Amniotic epithelial cell (primary cell): ENCODE data around the gene KRT15.

Experiments
- DNase-seq: peaks from one replicate; pipeline ENCODE4 v3.0.0-alpha.2; 2010; ENCODE audit warnings: low read depth

Gene KRT15

DNA sequence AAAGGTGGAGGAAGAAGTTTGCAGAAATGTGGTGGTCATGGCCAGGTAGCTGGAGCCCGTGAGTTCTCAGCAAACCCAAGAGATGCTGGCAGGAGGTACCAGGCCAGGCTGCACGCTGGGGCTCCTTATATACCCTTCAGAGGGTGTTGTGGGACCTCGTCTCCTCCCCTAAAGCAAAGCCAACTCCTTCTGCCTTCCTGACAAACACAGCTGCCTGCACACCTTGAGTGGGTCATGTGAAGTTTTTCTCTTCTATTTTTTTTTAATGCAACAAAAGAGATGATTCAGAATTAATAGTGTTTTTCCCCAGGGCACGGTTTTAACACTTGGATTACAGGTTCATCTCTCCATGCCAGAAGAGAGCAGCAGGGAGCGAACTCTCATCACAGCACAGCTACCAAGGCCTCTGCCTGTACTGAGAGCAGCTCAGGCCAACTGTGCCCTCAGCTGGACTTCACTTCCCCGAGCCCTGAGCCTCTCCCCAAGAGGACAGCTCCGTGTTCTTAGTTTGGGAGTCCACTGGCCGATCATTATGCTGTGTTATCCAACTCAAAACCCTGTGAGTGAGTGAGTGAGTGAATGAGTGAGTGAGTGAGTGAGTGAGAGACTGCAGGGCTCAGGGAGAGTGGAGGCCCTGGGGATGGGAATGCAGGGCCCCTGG is at the start of gene KRT15:
Gene KRT15 (minus strand): TSS at position 102 of the 661 bp plus-strand sequence. CDS start 63 bp downstream, at position 39.
- DNase-seq: peak; percentile 38

DNA sequence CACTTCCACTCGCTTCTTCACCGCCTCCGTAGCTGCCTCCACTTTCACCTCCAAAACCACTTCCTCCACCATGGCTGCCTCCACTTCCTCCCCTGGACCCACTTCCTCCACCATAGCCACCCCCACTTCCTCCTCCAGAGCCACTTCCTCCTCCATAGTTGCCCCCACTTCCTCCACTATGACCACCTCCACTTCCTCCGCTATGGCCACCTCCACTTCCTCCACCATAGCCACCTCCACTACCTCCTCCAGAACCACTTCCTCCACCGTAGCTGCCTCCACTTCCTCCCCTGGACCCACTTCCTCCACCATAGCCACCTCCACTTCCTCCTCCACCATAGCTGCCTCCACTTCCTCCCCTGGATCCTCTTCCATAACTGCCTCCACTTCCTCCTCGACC is 48.6 kb upstream of the KRT15 start:
- DNase-seq: no peak

DNA sequence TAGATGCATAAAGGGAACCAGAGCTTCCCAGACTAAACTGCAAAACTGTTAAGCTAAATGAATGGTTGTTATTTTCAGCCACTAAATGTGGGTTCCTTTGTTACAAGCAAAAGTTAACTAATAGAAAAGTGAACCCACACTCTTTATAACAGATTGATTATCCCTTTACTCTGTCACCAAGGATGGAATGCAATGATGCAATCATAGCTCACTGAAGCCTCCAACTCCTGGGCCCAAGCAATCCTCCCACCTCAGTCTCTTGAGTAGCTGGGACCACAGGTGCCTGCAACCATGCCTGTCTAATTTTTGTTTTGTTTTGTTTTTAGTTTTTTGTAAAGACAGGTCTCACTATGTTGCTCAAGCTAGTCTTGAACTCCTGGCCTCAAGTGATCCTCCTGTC is 46.6 kb upstream of the KRT15 start:
- no peak for DNase-seq

DNA sequence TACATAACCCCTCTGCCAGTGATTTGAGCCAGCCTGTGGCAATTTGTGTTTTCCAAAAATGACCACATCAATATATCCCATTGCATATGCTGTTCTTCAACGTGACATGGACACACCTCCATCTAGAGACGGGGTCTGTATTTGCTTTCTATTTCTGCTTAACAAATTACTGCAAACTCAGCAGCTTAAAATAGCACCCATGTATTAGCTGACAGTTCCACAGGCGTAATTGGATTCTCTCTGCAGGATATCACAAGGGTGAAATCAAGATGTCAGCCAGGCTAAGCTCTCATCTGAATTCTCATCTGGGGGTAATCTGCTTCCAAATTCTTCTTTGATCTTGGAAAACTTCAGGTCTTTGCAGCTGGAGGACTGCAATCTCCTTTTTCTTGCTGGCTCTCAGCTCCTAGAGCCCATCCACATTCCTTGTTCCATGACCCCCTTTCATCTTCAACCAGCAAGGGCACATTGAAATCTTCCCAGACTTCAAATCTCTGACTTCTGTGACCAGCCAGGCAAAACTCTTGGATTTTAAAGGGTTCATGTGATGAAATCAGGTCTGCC is 45.0 kb upstream of the KRT15 start:
- no peak for DNase-seq

DNA sequence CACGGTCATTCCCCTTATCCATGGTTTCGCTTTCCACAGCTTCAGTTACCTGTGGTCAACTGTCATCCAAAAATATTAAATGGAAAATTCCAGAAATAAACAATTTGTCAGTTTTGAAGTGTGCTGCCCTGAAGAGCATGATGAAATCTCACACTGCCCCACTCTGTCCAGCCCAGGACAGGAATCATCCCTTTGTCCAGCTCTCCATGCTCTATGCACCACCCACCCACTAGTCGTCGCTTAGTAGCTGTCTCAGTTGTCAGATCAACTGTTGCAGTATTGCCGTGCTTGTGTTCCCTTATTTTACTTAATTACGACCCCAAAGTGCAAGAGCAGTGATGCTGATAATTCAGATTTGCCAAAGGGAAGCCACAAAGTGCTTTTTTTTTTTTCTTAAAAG is 42.9 kb upstream of the KRT15 start:
- no peak for DNase-seq

DNA sequence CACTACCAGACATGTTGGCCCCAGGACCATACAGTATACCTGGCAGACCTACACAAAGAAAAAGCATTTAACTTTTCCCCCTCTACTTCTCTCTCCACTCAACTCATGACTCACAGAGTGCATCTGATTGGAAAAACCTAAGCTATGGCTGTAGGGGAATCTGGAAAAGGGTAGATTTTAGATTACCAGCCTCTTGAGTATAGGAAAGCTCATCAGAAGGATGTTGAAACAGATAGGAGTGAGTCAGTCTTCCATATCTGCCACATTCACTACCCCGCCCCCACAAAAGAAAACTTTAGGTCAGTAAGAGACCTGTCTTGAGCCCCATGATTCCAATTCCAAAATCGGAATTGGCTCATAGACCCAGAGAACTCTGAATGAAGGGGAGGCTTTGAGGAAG is 40.9 kb upstream of the KRT15 start:
- peak; percentile 78 for DNase-seq

DNA sequence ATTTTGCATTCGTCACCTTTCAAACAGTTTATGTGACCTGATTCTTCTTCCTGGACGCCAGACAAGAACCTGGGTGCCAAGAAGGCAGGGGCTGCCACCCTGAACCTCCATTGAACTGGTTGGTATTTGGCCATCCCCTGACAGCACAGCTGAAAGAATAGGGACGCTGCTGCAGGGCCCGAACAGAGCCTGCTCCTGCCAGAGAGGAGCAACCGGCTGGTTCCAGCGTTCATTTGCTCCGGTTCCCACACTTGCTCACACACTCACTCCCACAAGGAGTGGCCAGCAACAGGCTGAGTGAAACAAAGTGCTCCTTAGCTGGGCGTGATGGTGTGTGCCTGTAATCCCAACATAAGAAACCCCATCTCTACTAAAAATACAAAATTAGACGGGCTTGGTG is 38.2 kb upstream of the KRT15 start:
- no peak for DNase-seq

DNA sequence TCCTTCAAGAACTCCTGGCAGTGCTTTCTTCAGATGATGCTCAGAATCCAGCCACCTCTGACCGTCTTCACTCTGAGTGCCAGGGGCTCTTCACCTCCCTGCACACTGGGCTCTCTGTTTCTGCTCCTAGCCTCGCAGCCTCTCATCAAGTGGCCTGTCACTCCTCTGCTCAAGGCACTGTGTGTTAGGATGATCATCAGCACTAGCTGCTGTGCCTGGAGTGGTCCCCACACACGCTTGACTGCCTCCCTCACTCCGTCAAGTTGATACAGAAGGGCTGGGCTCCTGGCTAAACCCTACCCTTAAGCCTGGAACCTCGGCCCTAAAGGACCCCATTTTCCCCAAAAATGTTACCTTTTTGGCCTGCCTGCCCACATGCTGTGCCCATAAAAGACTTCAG is 37.6 kb upstream of the KRT15 start:
- DNase-seq: no peak

DNA sequence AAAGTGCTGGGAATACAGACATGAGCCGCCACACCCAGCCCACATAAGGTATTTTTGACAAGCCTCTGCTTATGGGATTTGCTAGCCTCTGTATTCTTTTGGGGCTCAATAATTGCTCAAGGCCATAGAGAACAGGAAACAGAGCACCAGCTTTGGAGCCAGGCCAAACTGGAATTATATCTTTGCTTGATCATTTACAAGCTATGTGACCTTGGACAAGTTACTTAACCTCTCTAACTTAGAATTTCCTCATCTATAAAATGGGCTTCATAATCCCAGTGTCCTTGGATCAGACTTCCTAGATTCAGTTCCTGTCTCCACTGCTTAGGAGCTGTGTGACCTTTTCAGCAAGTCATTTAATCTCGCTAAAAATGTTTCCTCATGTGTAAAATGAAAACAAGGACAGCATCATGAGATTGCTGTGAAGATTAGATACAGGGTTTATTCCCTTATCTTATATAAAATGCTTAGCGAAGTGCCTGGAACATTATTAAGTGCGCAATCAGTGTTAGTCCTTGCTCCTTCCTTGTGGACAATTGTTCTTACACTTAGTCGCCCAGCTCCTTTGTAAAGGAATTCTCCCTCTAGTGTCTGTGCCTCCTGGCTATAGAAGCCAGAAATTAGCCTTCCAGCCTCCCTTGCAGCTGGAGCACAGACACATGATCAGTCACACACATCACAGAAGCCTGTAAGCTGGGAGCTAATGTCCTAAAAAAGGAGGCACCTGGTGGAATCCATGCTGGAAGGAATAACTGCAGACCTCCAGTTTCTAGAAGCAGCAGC is 36.6 kb upstream of the KRT15 start:
- peak; percentile 65 for DNase-seq

DNA sequence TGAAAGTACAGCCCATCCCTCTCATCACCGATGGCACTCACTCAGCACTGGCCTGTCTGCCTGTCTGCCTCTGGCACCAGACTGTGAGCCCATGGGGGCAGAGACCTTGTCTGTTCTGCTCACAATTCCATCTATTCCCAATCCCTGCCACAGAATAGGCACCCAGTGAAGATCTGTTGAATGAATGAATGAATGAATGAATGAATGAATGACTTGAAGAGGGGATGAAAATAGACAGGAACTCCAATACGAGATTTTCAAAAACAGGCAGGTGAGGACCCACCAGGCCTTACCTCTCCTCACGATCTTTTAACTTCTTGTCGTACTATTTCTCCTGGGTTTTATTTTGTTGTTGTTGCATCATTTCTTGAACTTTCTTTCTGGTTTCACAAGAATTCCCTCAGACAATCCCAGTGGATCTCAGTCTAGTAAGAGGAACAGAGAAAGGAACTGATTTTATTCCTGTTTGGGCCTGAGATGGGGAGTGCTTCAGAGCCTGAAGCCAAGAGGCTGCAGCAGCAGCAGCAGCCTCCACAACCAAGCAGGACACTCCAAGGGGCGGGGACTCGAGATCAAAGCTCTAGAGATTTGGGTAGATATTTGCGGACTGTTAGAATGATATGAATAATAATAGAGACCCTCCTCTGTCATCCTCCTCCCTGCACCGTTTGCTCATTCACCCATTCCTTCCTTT is 35.4 kb upstream of the KRT15 start:
- DNase-seq: no peak

DNA sequence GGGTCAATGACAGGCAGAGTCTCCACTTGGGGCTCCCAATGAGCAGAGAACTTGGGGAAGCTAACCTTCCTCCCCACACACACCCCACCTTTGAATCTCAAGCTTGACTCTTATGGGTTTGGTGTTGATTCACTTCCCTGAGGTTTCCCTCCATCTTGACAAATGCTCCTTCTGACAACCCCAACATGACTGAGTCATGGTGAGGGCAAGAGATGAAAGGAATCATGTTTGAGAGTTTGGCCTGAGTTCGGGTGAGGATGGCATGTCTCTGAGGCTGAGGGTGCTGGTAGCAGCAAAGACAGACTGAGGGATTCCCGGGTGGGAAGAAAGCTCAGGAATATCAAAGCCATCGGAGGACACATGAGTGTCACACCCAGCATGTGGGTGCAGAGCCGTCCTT is 34.5 kb upstream of the KRT15 start:
- peak; percentile 76 for DNase-seq

DNA sequence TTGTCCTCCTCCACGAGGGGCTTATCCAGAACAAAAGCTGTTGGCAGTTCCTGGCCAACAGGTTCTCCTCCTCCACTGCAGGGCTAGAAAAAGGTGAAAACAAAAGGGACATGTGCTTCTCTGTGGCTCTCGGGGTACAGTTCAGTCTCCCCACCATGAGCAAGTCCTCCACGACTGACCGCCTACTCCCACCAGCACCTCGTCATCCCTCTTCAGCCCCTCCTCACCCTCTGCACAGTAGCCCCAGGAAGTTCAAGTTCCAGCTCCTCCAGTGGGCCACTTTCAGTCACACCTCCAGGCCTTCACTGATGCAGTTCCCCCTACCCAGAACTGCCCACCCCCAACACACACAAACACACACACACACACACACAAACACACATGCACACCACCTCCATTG is 33.8 kb upstream of the KRT15 start:
- no peak for DNase-seq

DNA sequence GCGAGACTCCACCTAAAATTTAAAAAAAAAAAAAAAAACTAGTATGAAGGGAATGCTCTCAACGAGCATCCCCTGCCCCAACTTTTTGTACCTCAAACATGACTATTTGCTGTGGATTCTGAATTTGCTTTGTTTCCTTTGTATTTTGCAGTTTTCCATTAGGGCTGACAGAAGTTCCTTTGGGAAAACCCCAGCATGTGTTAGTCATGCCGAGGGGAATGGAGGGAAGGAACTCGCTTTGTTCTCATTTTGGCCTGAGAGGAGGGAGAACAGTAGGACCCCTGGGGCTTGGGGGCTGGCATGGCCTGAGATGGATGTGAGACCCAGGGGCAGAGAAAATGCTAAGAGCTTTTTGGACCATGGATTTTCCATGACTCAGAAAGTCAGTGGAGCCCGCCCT is 32.7 kb upstream of the KRT15 start:
- no peak for DNase-seq

DNA sequence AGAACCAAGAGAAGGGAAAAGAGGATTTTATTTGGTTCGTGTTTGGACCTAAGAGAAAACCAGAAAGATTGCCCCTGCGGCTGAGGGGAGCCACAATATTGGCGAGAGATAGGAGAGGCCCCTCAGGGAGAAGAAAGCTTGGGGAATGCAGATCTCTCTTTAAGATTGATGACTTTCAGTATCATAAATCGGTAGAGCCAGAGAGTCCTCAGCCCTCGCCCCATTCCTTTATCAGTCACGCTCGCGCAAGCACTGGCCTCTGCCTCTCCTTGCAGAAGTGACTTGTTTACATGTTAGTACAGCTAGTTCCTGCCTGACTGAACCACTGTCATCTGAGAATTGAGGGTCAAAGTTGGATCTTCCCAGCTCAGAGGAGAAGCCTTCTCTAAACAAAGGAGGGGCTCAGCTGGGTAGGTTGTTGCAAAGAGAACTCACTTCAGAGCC is 30.9 kb upstream of the KRT15 start:
- DNase-seq: peak; percentile 78

DNA sequence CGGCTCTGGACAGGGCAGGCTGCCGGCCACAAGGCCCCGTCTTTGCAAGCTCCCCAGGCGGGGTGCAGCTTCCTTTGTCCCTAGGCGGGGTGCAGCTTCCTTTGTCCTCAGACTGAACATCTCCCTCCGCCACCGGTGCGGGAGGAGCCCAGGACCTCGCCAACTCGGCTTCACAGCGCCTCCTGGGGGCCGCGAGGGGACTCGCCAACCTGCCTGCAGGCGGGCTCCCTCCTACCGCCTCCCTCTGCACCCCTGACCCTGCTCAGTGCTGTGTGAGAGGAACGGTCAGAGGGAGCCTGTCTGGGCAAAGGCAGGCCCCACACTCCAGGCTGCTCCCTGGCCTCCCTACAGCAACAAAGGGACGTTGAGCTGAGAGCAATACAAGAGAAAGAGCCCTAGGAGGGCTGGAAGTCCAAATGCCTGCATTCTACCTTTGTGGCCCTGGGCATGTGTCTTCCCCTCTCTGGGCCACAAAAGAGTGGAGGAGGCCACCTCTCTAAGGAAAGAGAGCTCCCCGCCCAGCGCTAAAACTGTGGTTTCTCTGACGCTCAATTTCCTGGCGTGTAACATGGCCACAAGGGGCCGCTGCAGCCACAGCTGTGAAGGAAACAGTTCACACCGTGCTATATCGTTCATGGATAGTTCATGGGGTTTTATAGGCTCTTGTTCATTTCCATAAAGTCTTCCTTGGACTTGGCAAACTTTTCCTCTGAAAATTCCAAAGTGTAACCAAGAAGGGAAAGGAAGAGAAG is 30.3 kb upstream of the KRT15 start:
- peak; percentile 88 for DNase-seq

DNA sequence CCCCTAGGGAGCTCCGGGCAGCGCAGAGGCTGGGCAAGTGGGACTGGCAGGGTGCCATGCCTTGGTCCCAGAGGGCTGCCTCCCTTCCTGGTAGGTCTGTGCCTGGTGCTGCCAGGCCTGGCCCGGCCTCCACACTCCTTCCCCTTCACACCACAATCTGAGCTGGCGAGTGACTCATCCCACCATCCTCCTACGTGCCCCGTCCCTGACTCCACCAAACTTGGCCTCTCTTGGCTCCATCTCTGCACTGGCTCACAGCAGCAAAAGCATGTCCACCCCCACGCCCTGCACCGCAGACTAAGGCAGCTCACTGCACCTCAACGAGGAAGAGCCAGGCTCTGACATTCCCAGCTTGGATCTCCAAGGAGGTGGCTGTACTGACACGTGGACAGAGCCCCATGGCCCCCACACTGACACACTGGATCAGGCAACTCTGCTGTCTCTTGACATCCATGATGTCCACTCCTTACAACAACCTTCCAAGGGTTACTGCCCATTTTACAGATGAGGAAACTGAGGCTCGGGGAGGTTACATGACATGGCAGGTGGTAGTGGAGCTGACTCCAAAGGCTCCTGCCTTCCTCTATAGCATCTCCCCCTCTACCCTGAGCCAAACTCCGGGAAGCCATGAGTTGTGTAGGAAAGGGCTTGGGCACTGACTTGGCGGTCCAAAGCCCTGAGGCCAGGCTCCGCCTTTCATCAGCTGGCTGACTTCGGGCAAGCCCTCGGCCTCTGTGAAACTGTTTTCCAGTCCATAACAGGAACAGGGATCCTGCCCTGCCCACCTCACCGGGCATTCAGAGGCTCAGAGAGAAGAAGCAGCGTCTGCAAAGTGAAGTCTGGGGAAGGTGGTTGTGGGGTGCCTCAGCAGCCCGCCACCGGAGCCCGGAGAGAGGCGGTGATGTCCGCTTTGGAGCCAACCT is 29.5 kb upstream of the KRT15 start:
- peak; percentile 100 for DNase-seq

DNA sequence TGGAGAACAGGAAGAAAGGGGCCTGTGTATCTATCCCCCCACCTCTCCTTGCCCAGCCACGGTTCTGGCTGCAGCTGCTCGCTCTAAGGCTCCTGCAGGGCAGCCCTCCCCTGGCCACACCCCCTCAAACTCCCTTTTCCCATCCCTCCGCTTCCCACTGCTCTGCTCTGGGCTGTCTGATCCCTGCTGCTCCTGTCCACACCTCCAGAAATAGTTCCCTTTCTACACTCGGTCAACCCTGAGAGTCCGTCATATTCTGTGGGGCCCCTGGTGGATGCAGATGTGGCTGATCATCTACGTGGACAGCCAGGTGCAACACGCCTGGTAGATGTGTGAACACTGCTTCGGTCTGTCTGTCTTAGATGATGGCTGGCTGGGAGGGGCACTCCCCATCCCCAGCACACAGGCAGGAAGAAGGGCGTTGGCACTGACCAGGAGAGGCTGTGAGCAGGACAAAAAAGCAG is 28.7 kb upstream of the KRT15 start:
- DNase-seq: peak; percentile 90

DNA sequence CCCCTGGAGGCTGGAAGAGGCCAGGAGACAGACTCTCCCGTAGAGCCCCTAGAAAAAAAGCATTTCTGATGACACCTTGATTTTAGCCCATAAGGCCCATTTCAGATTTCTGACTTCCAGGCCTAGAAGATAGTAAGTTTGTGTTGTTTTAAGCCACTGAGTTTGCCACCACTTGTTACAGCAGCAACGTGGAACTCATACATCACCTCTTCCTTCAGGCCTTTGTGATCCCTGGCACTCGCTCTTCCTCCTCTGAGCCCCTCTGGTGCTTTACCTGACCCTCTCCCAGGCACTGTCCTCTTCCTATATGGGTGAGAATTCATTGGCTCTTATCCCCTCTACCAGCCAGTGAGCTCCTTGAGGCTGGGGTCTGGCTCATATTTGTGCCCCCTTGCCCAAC is 28.1 kb upstream of the KRT15 start:
- DNase-seq: no peak

DNA sequence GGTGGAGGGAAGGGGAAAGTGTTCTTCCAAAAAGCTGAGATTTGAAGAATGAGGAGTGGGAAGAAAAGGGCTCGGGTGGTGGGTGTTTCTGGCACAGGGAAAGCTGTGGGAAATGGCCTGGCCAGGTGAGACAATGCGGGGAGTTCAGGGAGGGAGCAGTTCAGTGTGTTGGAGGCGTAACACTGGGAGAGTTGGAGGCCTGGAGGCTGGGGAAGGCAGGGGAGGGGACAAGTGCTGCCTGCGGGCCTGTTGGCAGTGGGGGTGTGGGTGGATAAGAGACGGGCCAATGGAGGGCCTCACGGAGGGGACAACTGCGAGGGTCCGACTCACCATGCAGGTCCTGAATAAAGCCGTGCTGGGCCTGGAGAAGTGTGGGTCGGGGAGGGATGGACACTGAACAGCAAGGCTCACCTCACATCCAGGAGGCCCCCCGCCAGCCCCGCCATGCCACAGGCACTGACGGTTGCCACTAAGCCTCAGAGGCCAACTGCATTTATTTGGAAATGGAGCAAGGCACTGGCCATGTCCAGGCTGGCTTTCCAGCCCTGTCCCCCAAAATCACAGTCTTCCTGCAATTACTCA is 27.2 kb upstream of the KRT15 start:
- DNase-seq: no peak

DNA sequence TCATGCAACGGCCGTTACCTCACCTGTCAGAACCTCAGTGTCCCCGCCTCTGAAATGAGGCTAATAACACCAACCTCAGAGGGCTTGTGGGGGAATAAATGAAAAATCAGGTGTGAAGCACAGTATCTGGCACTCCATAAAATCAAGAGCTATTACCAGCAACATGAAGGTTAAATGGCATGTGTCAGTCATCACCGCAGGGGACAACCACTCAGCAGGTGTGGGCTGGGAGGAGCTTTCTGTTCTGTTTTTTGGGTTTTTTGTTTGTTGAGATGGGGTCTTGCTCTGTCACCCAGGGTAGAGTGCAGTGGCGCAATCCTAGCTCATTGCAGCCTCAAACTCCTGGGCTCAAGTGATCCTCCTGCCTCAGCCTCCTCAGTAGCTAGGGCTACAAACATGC is 26.2 kb upstream of the KRT15 start:
- DNase-seq: no peak
